K562 (cell line): ENCODE data around the gene TTC21A. TPM values are rescaled to one million over a fixed set of nuclear protein-coding genes. Genes with fewer than 3 reads are reported as not detected.

ENCODE experiments used
- ATAC-seq: fragments of 200-7000 bp; cut with Tn5 transposase; 3 replicates; pipeline ENCODE4 v1.9.1; 2020; ENCODE audit warnings: moderate library complexity
- BruUV-seq: library from RNA; stranded (reverse); fragments of 400-500 nt; replicated peaks from 2 replicates; lab custom pipeline; 2021; lab: Mats Ljungman, UMichigan
- CTCF ChIA-PET: fragments of 300-600 bp; formaldehyde crosslinking; extraction: SDS; loops from one replicate; lab custom pipeline; 2021; ENCODE audit warnings: low intra/inter-chr PET ratio; lab: Yijun Ruan, JAX
- POLR2A ChIA-PET: fragments of 300-600, 350-650 bp; sonication (Branson Sonifier 250); formaldehyde crosslinking; extraction: SDS; loops from one replicate; lab custom pipeline; 2021; ENCODE audit warnings: antibody characterized with exemption, inconsistent platforms; lab: Yijun Ruan, JAX
- DNase-seq, 4 experiments: peaks; one replicate each; pipeline versions ENCODE4 v3.0.0 to v3.0.0-alpha.2; 2011 to 2018; ENCODE audit warnings: low spot score in 3 of 4, mixed read lengths in 3 of 4; ENCODE audit errors: extremely low read depth in 1 of 4
- FAIRE-seq: peaks from 2 replicates; lab custom pipeline; 2011; peaks lifted over from hg19 to GRCh38; lab: Jason Lieb, UNC
- H2AFZ ChIP-seq: 2 replicates; pipeline ENCODE4 v1.6.0; 2011; ENCODE audit warnings: low read depth, low read length, control low read depth, inconsistent platforms
- H3K27ac ChIP-seq: fragments of 200-600 bp; 3 replicates; pipeline ENCODE4 v1.8.0; 2011; ENCODE audit warnings: low read depth, mild to moderate bottlenecking, control low read depth, inconsistent platforms, low read length, moderate library complexity, mixed read lengths; ENCODE audit errors: extremely low read depth
- H3K27me3 ChIP-seq, 2 experiments: fragments of 300-600 bp in 1 of 2; 2 replicates in 1 of 2; 3 replicates in 1 of 2; pipeline versions ENCODE4 v1.6.0 to v1.8.0; 2011; ENCODE audit warnings: inconsistent platforms in 2 of 2, low read length in 2 of 2, mild to moderate bottlenecking in 1 of 2, mixed read lengths in 1 of 2, moderate library complexity in 1 of 2; ENCODE audit not compliant: control insufficient read depth in 2 of 2, insufficient read depth in 2 of 2
- H3K36me3 ChIP-seq: fragments of 300-600 bp; 3 replicates; pipeline ENCODE4 v1.8.0; 2011; ENCODE audit warnings: mild to moderate bottlenecking, low read length, inconsistent platforms; ENCODE audit not compliant: control insufficient read depth, insufficient read depth
- H3K4me1 ChIP-seq, 2 experiments: fragments of 200-600 bp in 1 of 2; replicated peaks in 1 of 2; 2 replicates in 1 of 2; 3 replicates in 1 of 2; pipeline versions ENCODE4 v1.5.1 to v1.8.0; 2011; ENCODE audit warnings: inconsistent platforms in 2 of 2, low read length in 2 of 2, mild to moderate bottlenecking in 1 of 2, mixed read lengths in 1 of 2, moderate library complexity in 1 of 2; ENCODE audit not compliant: control insufficient read depth in 2 of 2, insufficient read depth in 2 of 2
- H3K4me2 ChIP-seq: 2 replicates; pipeline ENCODE4 v1.6.1; 2011; ENCODE audit warnings: low read length, control low read depth, inconsistent platforms, mixed read lengths; ENCODE audit not compliant: insufficient read depth
- H3K4me3 ChIP-seq: fragments of 200-600 bp; sonication (generic), shearing (Covaris generic); 2 replicates; pipeline ENCODE4 v1.5.1; 2016; ENCODE audit warnings: control low read depth, inconsistent platforms
- H3K79me2 ChIP-seq: fragments of 200-600 bp; 3 replicates; pipeline ENCODE4 v1.8.0; 2011; ENCODE audit warnings: low read length, inconsistent platforms; ENCODE audit not compliant: control insufficient read depth, insufficient read depth
- H3K9ac ChIP-seq, 2 experiments: 2 replicates each; pipeline versions ENCODE4 v1.6.0 to v1.6.1; 2011; ENCODE audit warnings: low read depth in 2 of 2, low read length in 2 of 2, control low read depth in 1 of 2, inconsistent platforms in 1 of 2, mild to moderate bottlenecking in 1 of 2, mixed read lengths in 1 of 2; ENCODE audit not compliant: insufficient read depth in 1 of 2
- H3K9me1 ChIP-seq: one replicate; pipeline ENCODE4 v1.6.0; 2011; ENCODE audit warnings: inconsistent platforms, mild to moderate bottlenecking, low read length, moderate library complexity; ENCODE audit not compliant: control insufficient read depth, insufficient read depth
- H3K9me3 ChIP-seq: replicated peaks from 2 replicates; pipeline ENCODE4 v1.5.1; 2011; ENCODE audit warnings: low read depth, low read length, inconsistent platforms; ENCODE audit not compliant: control insufficient read depth, insufficient read depth
- H4K20me1 ChIP-seq: replicated peaks from 2 replicates; pipeline ENCODE4 v1.6.1; 2011; ENCODE audit warnings: low read length, inconsistent platforms, mixed read lengths; ENCODE audit not compliant: control insufficient read depth, insufficient read depth
- DACH1 ChIP-seq: fragments of 450-650 bp; IDR thresholded peaks from 2 replicates; pipeline ENCODE4 v1.6.1; 2018; ENCODE audit not compliant: partially characterized antibody
- HDAC1 ChIP-seq, 2 experiments: fragments of 450-650 bp; IDR thresholded peaks; 2 replicates each; pipeline ENCODE4 v1.6.1; 2016 to 2017; ENCODE audit warnings: inconsistent platforms in 1 of 2, mild to moderate bottlenecking in 1 of 2, moderate library complexity in 1 of 2
- HIVEP1 ChIP-seq: fragments of 250-450 bp; sonication (Bioruptor Pico); IDR thresholded peaks from 2 replicates; pipeline ENCODE4 v1.4.0; 2020; ENCODE audit warnings: mild to moderate bottlenecking
- MLX ChIP-seq, 2 experiments: fragments of 450-650 bp in 1 of 2; sonication (generic) in 1 of 2; formaldehyde crosslinking; conservative IDR thresholded peaks; 2 replicates each; pipeline versions ENCODE4 v1.4.0 to v1.8.1; 2020 to 2022; ENCODE audit warnings: mild to moderate bottlenecking in 1 of 2, missing genetic modification reagents in 1 of 2
- NFIC ChIP-seq: fragments of 450-650 bp; IDR thresholded peaks from 2 replicates; pipeline ENCODE4 v1.6.1; 2017; ENCODE audit warnings: mild to moderate bottlenecking, inconsistent platforms
- SP1 ChIP-seq: sonication (generic); formaldehyde crosslinking; IDR thresholded peaks from 2 replicates; pipeline ENCODE4 v1.8.1; 2022; ENCODE audit warnings: mild to moderate bottlenecking, missing genetic modification reagents
- SPI1 ChIP-seq: IDR thresholded peaks from 2 replicates; pipeline ENCODE4 v1.6.1; 2011; ENCODE audit warnings: low read depth, low read length, control low read depth, borderline replicate concordance
- TFAP4 ChIP-seq: sonication (generic); formaldehyde crosslinking; IDR thresholded peaks from 2 replicates; pipeline ENCODE4 v1.8.0; 2022; ENCODE audit warnings: missing genetic modification reagents, mild to moderate bottlenecking, moderate library complexity, borderline replicate concordance
- U2AF2 ChIP-seq: fragments of 200-400 bp; formaldehyde crosslinking; optimal IDR thresholded peaks from 2 replicates; pipeline ENCODE3; 2017; ENCODE audit warnings: low read depth, mild to moderate bottlenecking, low read length
- ZBTB17 ChIP-seq: fragments of 450-650 bp; formaldehyde crosslinking; IDR thresholded peaks from 2 replicates; pipeline ENCODE4 v1.4.0; 2020; ENCODE audit warnings: mild to moderate bottlenecking
- ZNF79 ChIP-seq: fragments of 250-450 bp; sonication (Bioruptor Pico); IDR thresholded peaks from 2 replicates; pipeline ENCODE4 v1.4.0; 2020; ENCODE audit warnings: low read depth, mild to moderate bottlenecking, moderate library complexity
- WGBS: fragments of 100-300 bp; shearing (Covaris generic); methylation state at CpG from one replicate; pipeline ENCODE4 v1.1.6; 2016; ENCODE audit warnings: low coverage, mixed read lengths; ENCODE audit not compliant: insufficient coverage; ENCODE audit errors: missing lambda C conversion rate; 5-methylcytosine and 5-hydroxymethylcytosine counted together
- in situ Hi-C: fragments of 300-500 bp; cut with MboI; formaldehyde crosslinking; loops from 4 replicates; pipeline ENCODE4 v1.15.0; 2018; ENCODE audit warnings: inconsistent platforms, mixed read lengths
- intact Hi-C: fragments of 100-400 bp; cut with micrococcal nuclease; formaldehyde crosslinking; loops from 2 replicates; pipeline ENCODE4 v1.14.2; 2022
- polyA plus RNA-seq, 8 experiments: library from polyadenylated mRNA; depleted of rRNA in 4 of 8; stranded (reverse) in 5 of 8; unstranded in 3 of 8; fragments of >200 nt; fragmentation: Nextera tagmentation in 2 of 8; fragmentation: Illumina TruSeq in 1 of 8; extraction: Ambion mirVana in 2 of 8; extraction: Trizol in 1 of 8; gene quantifications; 2 replicates each; pipeline versions ENCODE4 v1.2.1 to v1.2.3, GENCODE V29; 2011 to 2014; ENCODE audit warnings: inconsistent platforms in 1 of 8, missing spikeins in 1 of 8
- total RNA-seq, 7 experiments: library from RNA; depleted of rRNA in 6 of 7; stranded (reverse); fragments of >200 nt in 6 of 7; fragmentation: Illumina TruSeq in 2 of 7; extraction: Trizol in 2 of 7; gene quantifications; 2 replicates each; pipeline versions ENCODE4 v1.2.1 to v1.2.3, GENCODE V29; 2011 to 2021; ENCODE audit warnings: low replicate concordance in 1 of 7

Gene TTC21A
- total and polyA plus RNA-seq, 9 of the 15 experiments (the other 6 are each of a cell fraction or from before 2014, with no cell fraction given) = 0.22 to 1.4 (median 0.70) TPM

GRCh38 chr3:39104961-39105686, 2.4 kb upstream of the TTC21A start:
- Histone ChIP-seq H3K9me3 (no peaks in the 10 kb centered on the region), H3K4me2 (no peak overlapping the region)
- peak; percentile 83 for TF ChIP-seq NFIC
- no peak for TF ChIP-seq SPI1
- no peak for TF ChIP-seq MLX (CRISPR knock-in tag; conservative IDR thresholded peaks at IDR 0.05)
- no peak for TF ChIP-seq ZNF79 (CRISPR knock-in tag)
- TF ChIP-seq HIVEP1 = no peak
- no peak for TF ChIP-seq U2AF2
- no peak for TF ChIP-seq ZBTB17
- TF ChIP-seq HDAC1 (IDR thresholded peaks at IDR 0.05) = no peak
- 0 out of 2 replicates have a peak, but pooled peaks have one; percentile 3 for TF ChIP-seq SP1 (CRISPR knock-in tag)
- peak; percentile 62 for TF ChIP-seq TFAP4 (CRISPR knock-in tag)
- peak; percentile 60 for TF ChIP-seq DACH1
- TF ChIP-seq, all 486 proteins: peak for 4
- ATAC-seq (no peak), FAIRE-seq (no peak), DNase-seq (no peak)
- intact Hi-C loops = no loop called here
- no peak overlapping the region for H3K4me3 ChIP-seq
- ChIA-PET CTCF (no interaction called here), POLR2A (interaction anchor here (0.7 to 1.4 kb wide), 8 partner anchors 9 to 526 kb away, joined by 3 to 5 read pairs (median 3); partner anchors contain the start of gene RPSA)
- peaks cover 4% of the 10 kb centered on the region for H3K9me1 ChIP-seq
- 78% methylated on average over 7 of the region's 7 CpGs for WGBS
- H3K27ac ChIP-seq = no peak overlapping the region
- peaks cover 52% of the 10 kb centered on the region for H3K79me2 ChIP-seq
- peaks cover 21 to 45% of the 10 kb centered on the region in 2 experiments; a peak in 4 of 5 replicates for H3K4me1 ChIP-seq
- peak overlapping the region in 1 of 2 experiments; percentile 57; a peak in 2 of 4 replicates for H3K9ac ChIP-seq
- H3K27me3 ChIP-seq = no peaks in the 10 kb centered on the region
- no peak overlapping the region for H2AFZ ChIP-seq
- in situ Hi-C loops = no loop called here
- BruUV-seq = no TSS peak
- peaks cover 41% of the 10 kb centered on the region for H3K36me3 ChIP-seq
- H4K20me1 ChIP-seq = peaks cover 13% of the 10 kb centered on the region
